GM23338 (cell line): ENCODE measurements around the gene OR2M3. TPM values are rescaled to one million over a fixed set of nuclear protein-coding genes. Genes with fewer than 3 reads are reported as not detected.
A peak's percentile ranks its signal among the peaks of the same experiment; 100 is the strongest.
"Not testable (repeated sequence)": the region's sequence is repeated elsewhere in the genome, so short reads cannot be mapped to it uniquely, and the experiment has no call there.

Experiments
- ATAC-seq: fragments of 200-7000 bp; cut with Tn5 transposase; 3 replicates; pipeline ENCODE4 v1.9.1; 2020
- DNase-seq: peaks from one replicate; pipeline ENCODE4 v3.0.0-alpha.2; 2015; ENCODE audit warnings: low spot score
- H2AFZ ChIP-seq: fragments of 200-600 bp; sonication (generic); 2 replicates; pipeline ENCODE4 v1.8.0; 2016; ENCODE audit warnings: antibody characterized with exemption, mild to moderate bottlenecking, moderate library complexity
- H3F3A ChIP-seq: fragments of 200-600 bp; sonication (generic); replicated peaks from 2 replicates; pipeline ENCODE4 v1.8.0; 2017; ENCODE audit warnings: antibody characterized with exemption, mixed run types, low read depth
- H3K27ac ChIP-seq: fragments of 200-600 bp; sonication (generic); 2 replicates; pipeline ENCODE4 v1.6.1; 2016; ENCODE audit warnings: low read depth
- H3K27me3 ChIP-seq: fragments of 200-600 bp; sonication (generic); 2 replicates; pipeline ENCODE4 v1.8.0; 2016; ENCODE audit warnings: mild to moderate bottlenecking, mixed run types, moderate library complexity; ENCODE audit not compliant: insufficient read depth
- H3K36me3 ChIP-seq: fragments of 200-600 bp; sonication (generic); 2 replicates; pipeline ENCODE4 v1.8.0; 2016; ENCODE audit warnings: mild to moderate bottlenecking; ENCODE audit not compliant: insufficient read depth
- H3K4me1 ChIP-seq: fragments of 200-600 bp; sonication (generic); 2 replicates; pipeline ENCODE4 v1.8.0; 2016; ENCODE audit warnings: mild to moderate bottlenecking, moderate library complexity; ENCODE audit not compliant: insufficient read depth
- H3K4me2 ChIP-seq: fragments of 200-600 bp; sonication (generic); 2 replicates; pipeline ENCODE4 v1.7.1; 2017; ENCODE audit warnings: mixed run types
- H3K4me3 ChIP-seq: fragments of 200-600 bp; sonication (generic); 2 replicates; pipeline ENCODE4 v1.6.1; 2016; ENCODE audit warnings: mixed run types
- H3K79me2 ChIP-seq: fragments of 200-600 bp; sonication (generic); replicated peaks from 2 replicates; pipeline ENCODE4 v1.8.0; 2017; ENCODE audit warnings: mild to moderate bottlenecking; ENCODE audit not compliant: insufficient read depth
- H3K9me2 ChIP-seq: fragments of 200-600 bp; sonication (generic); 2 replicates; pipeline ENCODE4 v1.8.0; 2017; ENCODE audit not compliant: insufficient read depth
- H4K20me1 ChIP-seq: fragments of 200-600 bp; sonication (generic); replicated peaks from 2 replicates; pipeline ENCODE4 v1.8.0; 2017; ENCODE audit warnings: mild to moderate bottlenecking; ENCODE audit not compliant: insufficient read depth
- H3K27ac Mint-ChIP-seq: 2 replicates; pipeline ENCODE4 v1.8.0; 2020; ENCODE audit warnings: inconsistent platforms, mild to moderate bottlenecking, moderate library complexity, mixed read lengths
- H3K27me3 Mint-ChIP-seq: 3 replicates; pipeline ENCODE4 v1.8.0; 2022; ENCODE audit warnings: low read depth, mild to moderate bottlenecking, moderate library complexity, mixed read lengths, inconsistent platforms; ENCODE audit not compliant: insufficient read depth, poor library complexity
- H3K36me3 Mint-ChIP-seq: 3 replicates; pipeline ENCODE4 v1.8.0; 2021; ENCODE audit warnings: low read depth, mild to moderate bottlenecking, inconsistent platforms, moderate library complexity, mixed read lengths
- H3K4me1 Mint-ChIP-seq: 3 replicates; pipeline ENCODE4 v1.8.0; 2020; ENCODE audit warnings: mild to moderate bottlenecking, inconsistent platforms, mixed read lengths
- H3K4me3 Mint-ChIP-seq: 3 replicates; pipeline ENCODE4 v1.8.0; 2021; ENCODE audit warnings: moderate library complexity, mild to moderate bottlenecking, inconsistent platforms, mixed read lengths
- H3K9me3 Mint-ChIP-seq: 3 replicates; pipeline ENCODE4 v1.8.0; 2020; ENCODE audit warnings: moderate library complexity, mild to moderate bottlenecking, inconsistent platforms, mixed read lengths
- CREB1 ChIP-seq: fragments of 250-450 bp; sonication (Bioruptor Pico); IDR thresholded peaks from 2 replicates; pipeline ENCODE4 v1.5.0; 2020; ENCODE audit warnings: low read depth, mild to moderate bottlenecking, moderate library complexity
- JUNB ChIP-seq: IDR thresholded peaks from one replicate; pipeline ENCODE4 v1.6.1; 2016; ENCODE audit warnings: antibody characterized with exemption; ENCODE audit not compliant: unreplicated experiment
- ZNF114 ChIP-seq: fragments of 250-450 bp; sonication (Bioruptor Pico); IDR thresholded peaks from 2 replicates; pipeline ENCODE4 v1.5.0; 2020; ENCODE audit warnings: mild to moderate bottlenecking, moderate library complexity
- polyA plus RNA-seq: library from polyadenylated mRNA; unstranded; fragments of >200 nt; fragmentation: Nextera tagmentation; extraction: Ambion mirVana; gene quantifications from 2 replicates; pipeline ENCODE4 v1.2.1, GENCODE V29; 2016
- total RNA-seq: library from RNA; depleted of rRNA; stranded (reverse); fragments of >200 nt; shearing (Covaris generic); gene quantifications from 2 replicates; pipeline ENCODE4 v1.2.3, GENCODE V29; 2014
- TF ChIP-seq, protein P1 (sequence below): fragments of 250-450 bp; sonication (Bioruptor Pico); IDR thresholded peaks from 2 replicates; pipeline ENCODE4 v1.5.0; 2020; ENCODE audit warnings: mild to moderate bottlenecking, moderate library complexity
- TF ChIP-seq, protein P2 (sequence below), 2 experiments: fragments of 200-600 bp in 1 of 2; sonication (generic) in 1 of 2; conservative IDR thresholded peaks; 2 replicates each; pipeline versions ENCODE4 v1.5.1 to v1.6.1; 2016 to 2017; ENCODE audit warnings: antibody characterized with exemption in 2 of 2, low read depth in 2 of 2, mild to moderate bottlenecking in 2 of 2, moderate library complexity in 1 of 2
- TF ChIP-seq, protein P3 (sequence below): IDR thresholded peaks from 2 replicates; pipeline ENCODE4 v1.6.1; 2016; ENCODE audit warnings: antibody characterized with exemption

OR2M3 gene
- total and polyA plus RNA-seq, 2 experiments from 2014 or later = not detected

DNA sequence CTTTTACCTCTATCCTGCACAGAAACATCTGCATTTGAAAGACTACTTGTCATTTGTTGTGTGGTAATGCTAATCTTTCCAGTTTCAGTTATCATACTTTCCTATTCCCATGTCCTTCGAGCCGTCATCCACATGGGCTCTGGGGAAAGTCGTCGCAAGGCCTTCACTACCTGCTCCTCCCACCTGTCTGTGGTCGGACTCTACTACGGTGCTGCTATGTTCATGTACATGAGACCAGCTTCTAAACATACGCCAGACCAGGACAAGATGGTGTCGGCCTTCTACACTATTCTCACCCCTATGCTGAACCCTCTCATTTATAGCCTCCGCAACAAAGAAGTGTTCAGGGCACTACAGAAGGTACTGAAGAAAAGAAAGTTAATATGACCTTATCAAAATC, 42.4 kb downstream of the OR2M3 start (continued):
- TF ChIP-seq, protein P1, sequence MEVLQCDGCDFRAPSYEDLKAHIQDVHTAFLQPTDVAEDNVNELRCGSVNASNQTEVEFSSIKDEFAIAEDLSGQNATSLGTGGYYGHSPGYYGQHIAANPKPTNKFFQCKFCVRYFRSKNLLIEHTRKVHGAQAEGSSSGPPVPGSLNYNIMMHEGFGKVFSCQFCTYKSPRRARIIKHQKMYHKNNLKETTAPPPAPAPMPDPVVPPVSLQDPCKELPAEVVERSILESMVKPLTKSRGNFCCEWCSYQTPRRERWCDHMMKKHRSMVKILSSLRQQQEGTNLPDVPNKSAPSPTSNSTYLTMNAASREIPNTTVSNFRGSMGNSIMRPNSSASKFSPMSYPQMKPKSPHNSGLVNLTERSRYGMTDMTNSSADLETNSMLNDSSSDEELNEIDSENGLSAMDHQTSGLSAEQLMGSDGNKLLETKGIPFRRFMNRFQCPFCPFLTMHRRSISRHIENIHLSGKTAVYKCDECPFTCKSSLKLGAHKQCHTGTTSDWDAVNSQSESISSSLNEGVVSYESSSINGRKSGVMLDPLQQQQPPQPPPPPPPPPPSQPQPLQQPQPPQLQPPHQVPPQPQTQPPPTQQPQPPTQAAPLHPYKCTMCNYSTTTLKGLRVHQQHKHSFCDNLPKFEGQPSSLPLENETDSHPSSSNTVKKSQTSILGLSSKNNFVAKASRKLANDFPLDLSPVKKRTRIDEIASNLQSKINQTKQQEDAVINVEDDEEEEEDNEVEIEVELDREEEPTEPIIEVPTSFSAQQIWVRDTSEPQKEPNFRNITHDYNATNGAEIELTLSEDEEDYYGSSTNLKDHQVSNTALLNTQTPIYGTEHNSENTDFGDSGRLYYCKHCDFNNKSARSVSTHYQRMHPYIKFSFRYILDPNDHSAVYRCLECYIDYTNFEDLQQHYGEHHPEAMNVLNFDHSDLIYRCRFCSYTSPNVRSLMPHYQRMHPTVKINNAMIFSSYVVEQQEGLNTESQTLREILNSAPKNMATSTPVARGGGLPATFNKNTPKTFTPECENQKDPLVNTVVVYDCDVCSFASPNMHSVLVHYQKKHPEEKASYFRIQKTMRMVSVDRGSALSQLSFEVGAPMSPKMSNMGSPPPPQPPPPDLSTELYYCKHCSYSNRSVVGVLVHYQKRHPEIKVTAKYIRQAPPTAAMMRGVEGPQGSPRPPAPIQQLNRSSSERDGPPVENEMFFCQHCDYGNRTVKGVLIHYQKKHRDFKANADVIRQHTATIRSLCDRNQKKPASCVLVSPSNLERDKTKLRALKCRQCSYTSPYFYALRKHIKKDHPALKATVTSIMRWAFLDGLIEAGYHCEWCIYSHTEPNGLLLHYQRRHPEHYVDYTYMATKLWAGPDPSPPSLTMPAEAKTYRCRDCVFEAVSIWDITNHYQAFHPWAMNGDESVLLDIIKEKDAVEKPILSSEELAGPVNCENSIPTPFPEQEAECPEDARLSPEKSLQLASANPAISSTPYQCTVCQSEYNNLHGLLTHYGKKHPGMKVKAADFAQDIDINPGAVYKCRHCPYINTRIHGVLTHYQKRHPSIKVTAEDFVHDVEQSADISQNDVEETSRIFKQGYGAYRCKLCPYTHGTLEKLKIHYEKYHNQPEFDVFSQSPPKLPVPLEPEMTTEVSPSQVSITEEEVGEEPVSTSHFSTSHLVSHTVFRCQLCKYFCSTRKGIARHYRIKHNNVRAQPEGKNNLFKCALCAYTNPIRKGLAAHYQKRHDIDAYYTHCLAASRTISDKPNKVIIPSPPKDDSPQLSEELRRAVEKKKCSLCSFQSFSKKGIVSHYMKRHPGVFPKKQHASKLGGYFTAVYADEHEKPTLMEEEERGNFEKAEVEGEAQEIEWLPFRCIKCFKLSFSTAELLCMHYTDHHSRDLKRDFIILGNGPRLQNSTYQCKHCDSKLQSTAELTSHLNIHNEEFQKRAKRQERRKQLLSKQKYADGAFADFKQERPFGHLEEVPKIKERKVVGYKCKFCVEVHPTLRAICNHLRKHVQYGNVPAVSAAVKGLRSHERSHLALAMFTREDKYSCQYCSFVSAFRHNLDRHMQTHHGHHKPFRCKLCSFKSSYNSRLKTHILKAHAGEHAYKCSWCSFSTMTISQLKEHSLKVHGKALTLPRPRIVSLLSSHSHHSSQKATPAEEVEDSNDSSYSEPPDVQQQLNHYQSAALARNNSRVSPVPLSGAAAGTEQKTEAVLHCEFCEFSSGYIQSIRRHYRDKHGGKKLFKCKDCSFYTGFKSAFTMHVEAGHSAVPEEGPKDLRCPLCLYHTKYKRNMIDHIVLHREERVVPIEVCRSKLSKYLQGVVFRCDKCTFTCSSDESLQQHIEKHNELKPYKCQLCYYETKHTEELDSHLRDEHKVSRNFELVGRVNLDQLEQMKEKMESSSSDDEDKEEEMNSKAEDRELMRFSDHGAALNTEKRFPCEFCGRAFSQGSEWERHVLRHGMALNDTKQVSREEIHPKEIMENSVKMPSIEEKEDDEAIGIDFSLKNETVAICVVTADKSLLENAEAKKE (CRISPR knock-in tag) = no peak
- TF ChIP-seq ZNF114 (CRISPR knock-in tag) = no peak
- TF ChIP-seq CREB1 (CRISPR knock-in tag) = no peak
- TF ChIP-seq, protein P2, sequence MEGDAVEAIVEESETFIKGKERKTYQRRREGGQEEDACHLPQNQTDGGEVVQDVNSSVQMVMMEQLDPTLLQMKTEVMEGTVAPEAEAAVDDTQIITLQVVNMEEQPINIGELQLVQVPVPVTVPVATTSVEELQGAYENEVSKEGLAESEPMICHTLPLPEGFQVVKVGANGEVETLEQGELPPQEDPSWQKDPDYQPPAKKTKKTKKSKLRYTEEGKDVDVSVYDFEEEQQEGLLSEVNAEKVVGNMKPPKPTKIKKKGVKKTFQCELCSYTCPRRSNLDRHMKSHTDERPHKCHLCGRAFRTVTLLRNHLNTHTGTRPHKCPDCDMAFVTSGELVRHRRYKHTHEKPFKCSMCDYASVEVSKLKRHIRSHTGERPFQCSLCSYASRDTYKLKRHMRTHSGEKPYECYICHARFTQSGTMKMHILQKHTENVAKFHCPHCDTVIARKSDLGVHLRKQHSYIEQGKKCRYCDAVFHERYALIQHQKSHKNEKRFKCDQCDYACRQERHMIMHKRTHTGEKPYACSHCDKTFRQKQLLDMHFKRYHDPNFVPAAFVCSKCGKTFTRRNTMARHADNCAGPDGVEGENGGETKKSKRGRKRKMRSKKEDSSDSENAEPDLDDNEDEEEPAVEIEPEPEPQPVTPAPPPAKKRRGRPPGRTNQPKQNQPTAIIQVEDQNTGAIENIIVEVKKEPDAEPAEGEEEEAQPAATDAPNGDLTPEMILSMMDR (conservative IDR thresholded peaks at IDR 0.05; ENCODE audit: low read depth in 2 of 2) = no peak

DNA sequence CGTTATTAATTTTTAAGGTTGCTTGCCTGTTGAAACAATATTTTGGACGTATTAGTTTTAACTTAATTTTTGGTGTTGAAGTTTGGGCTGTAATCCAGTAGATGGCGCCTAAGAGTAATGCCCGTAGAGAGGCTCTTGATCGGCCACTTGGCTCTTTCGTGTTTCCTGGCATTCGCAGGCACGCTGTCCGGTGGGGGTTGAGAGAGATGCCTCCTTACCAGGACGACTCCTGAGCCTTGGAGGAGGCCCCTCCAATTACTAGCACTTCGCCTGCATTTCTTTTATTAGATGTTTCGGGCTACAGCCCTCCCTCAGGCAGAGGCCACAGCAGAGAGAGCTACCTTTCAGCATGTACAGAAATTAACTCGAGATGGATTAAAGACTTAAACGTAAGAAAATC, 46.1 kb downstream of the OR2M3 start:
- Mint-ChIP-seq H3K36me3 (peaks cover 28% of the 10 kb centered on the region; the same call in 2 of the 3 replicates), H3K9me3 (peaks cover 91% of the 10 kb centered on the region), H3K27ac (no peak overlapping the region), H3K27me3 (peaks cover 2% of the 10 kb centered on the region), H3K4me1 (no peaks in the 10 kb centered on the region), H3K4me3 (no peak overlapping the region)
- no peaks in the 10 kb centered on the region for H4K20me1 ChIP-seq
- peaks cover 13% of the 10 kb centered on the region; the same call in 1 of the 2 replicates for H3K36me3 ChIP-seq
- ATAC-seq = no peak
- H3K9me2 ChIP-seq = no peaks in the 10 kb centered on the region
- no peak overlapping the region for H2AFZ ChIP-seq
- H3K4me3 ChIP-seq = no peak overlapping the region
- no peaks in the 10 kb centered on the region for H3F3A ChIP-seq
- no peaks in the 10 kb centered on the region for H3K79me2 ChIP-seq
- no peaks in the 10 kb centered on the region for H3K4me1 ChIP-seq
- no peaks in the 10 kb centered on the region for H3K27me3 ChIP-seq
- no peak overlapping the region for H3K27ac ChIP-seq
- TF ChIP-seq, protein P2 (conservative IDR thresholded peaks at IDR 0.05; ENCODE audit: low read depth in 2 of 2) = peak; percentile 52 to 69
- no peak for TF ChIP-seq JUNB
- TF ChIP-seq, protein P3, sequence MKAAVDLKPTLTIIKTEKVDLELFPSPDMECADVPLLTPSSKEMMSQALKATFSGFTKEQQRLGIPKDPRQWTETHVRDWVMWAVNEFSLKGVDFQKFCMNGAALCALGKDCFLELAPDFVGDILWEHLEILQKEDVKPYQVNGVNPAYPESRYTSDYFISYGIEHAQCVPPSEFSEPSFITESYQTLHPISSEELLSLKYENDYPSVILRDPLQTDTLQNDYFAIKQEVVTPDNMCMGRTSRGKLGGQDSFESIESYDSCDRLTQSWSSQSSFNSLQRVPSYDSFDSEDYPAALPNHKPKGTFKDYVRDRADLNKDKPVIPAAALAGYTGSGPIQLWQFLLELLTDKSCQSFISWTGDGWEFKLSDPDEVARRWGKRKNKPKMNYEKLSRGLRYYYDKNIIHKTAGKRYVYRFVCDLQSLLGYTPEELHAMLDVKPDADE = no peak
- H3K4me2 ChIP-seq = no peak overlapping the region
- peak; percentile 61 for DNase-seq

DNA sequence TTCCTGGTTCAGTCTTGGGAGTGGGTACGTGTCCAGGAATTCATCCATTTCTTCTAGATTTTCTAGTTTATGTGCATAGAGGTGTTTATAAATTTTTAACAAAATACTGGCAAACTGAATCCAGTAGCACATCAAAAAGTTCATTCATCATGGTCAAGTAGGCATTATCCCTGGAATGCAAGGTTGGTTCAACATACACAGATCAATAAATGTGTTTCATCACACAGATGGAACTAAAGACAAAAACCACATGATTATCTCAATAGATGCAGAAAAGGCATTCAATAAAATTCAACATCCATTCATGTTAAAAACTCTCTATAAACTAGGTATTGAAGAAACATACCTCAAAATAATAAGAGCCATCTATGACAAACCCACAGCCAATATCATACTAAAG, 62.2 kb downstream of the OR2M3 start:
- not testable (repeated sequence) for H4K20me1 ChIP-seq, H3K9me2 ChIP-seq, H3K36me3 Mint-ChIP-seq, DNase-seq, H3K4me1 Mint-ChIP-seq, H3K4me1 ChIP-seq, H2AFZ ChIP-seq, H3F3A ChIP-seq, H3K4me3 ChIP-seq, H3K4me3 Mint-ChIP-seq, H3K36me3 ChIP-seq, H3K27ac ChIP-seq, H3K27me3 ChIP-seq, ATAC-seq, H3K79me2 ChIP-seq, H3K27ac Mint-ChIP-seq, H3K27me3 Mint-ChIP-seq, H3K4me2 ChIP-seq
- peaks cover 70% of the 10 kb centered on the region for H3K9me3 Mint-ChIP-seq
